ENCODE measurements around the gene COL13A1.

- no peak for TF ChIP-seq CTCF (IDR thresholded peaks at IDR 0.05)
- no peak for TF ChIP-seq POLR2A (IDR thresholded peaks at IDR 0.05)
Measured at GRCh38 chr10:69948261-69948660, 146.6 kb downstream of the COL13A1 start.
